Muscle layer of duodenum (tissue), 2 donors: Measurements from ENCODE around the gene RAB7B.

Experiments
- H3K27ac ChIP-seq: one replicate; pipeline ENCODE4 v1.7.0; 2013; ENCODE audit warnings: mild to moderate bottlenecking, low read length
- H3K27me3 ChIP-seq: one replicate; pipeline ENCODE4 v1.7.0; 2013; ENCODE audit warnings: low read depth, mild to moderate bottlenecking, control low read depth, low read length
- H3K36me3 ChIP-seq, 2 donors: one replicate each; pipeline ENCODE4 v1.7.0; 2013; ENCODE audit warnings: low read length in 2 of 2, control low read depth in 1 of 2, mild to moderate bottlenecking in 1 of 2; ENCODE audit not compliant: insufficient read depth in 2 of 2, control insufficient read depth in 1 of 2
- H3K4me1 ChIP-seq, 2 donors: one replicate each; pipeline ENCODE4 v1.7.0; 2013; ENCODE audit warnings: low read length in 2 of 2, mild to moderate bottlenecking in 2 of 2, control low read depth in 1 of 2, moderate library complexity in 1 of 2; ENCODE audit not compliant: insufficient read depth in 2 of 2, control insufficient read depth in 1 of 2
- H3K4me3 ChIP-seq, 2 donors: one replicate each; pipeline ENCODE4 v1.7.0; 2013; ENCODE audit warnings: low read length in 2 of 2, low read depth in 1 of 2, mild to moderate bottlenecking in 1 of 2
- H3K9me3 ChIP-seq, 2 donors: one replicate each; pipeline ENCODE4 v1.7.0; 2013; ENCODE audit warnings: low read length in 2 of 2, control low read depth in 1 of 2, mild to moderate bottlenecking in 1 of 2; ENCODE audit not compliant: control insufficient read depth in 1 of 2
- donor health status: healthy.

Gene RAB7B

DNA sequence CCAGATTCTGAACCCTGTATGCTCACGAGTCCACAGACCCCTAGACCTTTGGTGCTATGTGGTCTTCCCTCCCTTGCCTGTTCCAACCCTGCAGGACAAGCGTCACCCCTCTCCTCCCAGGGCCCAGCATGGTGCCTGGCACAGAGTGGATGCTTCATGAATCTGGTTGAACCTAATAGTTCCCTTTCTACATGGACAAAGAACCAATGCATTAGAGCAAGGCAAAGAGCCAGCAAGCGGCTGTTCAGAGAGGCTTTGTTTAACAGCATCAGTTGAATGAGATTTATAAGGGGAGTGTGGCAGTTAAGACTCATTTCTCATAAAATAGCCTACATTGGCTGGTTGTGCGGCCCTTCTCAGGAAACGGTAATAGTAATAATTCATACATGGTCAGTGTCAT lies 74.9 kb downstream of the RAB7B start:
- no peaks in the 10 kb centered on the region for H3K27me3 ChIP-seq
- H3K4me1 ChIP-seq, result no peaks in the 10 kb centered on the region

DNA sequence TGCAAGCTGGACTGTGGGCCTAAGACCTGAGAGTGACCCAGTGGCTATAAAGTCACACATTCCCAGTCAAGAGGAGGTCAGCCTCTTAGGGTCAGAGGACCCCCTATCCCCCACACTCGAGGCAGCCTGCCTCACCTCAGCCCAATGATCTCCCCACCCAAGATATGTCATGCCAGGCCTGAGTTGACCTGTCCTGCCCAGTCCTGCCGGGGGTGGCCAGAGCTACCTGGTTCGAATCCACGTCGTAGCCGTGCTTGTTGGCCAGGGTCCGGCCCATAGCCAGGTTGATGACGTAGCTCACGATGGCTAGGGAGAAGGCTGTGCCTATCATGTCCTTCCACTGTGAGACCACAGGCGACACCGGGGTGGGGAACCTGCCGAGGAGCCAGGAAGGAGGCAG lies 75.5 kb downstream of the RAB7B start:
- Histone ChIP-seq H3K36me3 (no peaks in the 10 kb centered on the region), H3K27ac (no peak overlapping the region), H3K27me3 (no peaks in the 10 kb centered on the region), H3K9me3 (no peaks in the 10 kb centered on the region), H3K4me3 (no peak overlapping the region), H3K4me1 (no peaks in the 10 kb centered on the region)

More for the DNA sequence above, 74.9 kb downstream of the RAB7B start:
- no peaks in the 10 kb centered on the region for H3K9me3 ChIP-seq
- no peaks in the 10 kb centered on the region for H3K36me3 ChIP-seq
- no peak overlapping the region for H3K27ac ChIP-seq
- no peak overlapping the region for H3K4me3 ChIP-seq

DNA sequence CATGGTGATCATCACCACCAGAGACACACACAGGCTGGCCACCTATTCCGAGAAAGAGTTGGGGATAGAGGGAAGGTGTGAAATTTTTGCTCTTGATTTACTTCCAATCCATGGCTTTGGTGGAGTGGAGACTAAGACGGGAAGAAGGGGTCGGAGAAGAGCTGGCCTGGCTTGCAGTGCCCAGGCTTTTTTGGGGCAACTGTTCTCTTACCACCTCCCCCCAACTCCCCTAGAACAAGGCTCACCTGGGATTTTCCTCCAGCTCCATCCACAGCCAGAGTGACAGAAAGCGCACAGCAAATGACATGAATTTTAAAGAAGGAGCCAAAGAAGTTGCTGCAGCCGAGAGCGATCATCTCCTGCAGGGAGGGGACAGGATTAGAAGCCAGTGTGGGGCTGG lies 75.9 kb downstream of the RAB7B start:
- Histone ChIP-seq H3K36me3 (no peaks in the 10 kb centered on the region), H3K4me3 (no peak overlapping the region), H3K9me3 (no peaks in the 10 kb centered on the region), H3K27me3 (no peaks in the 10 kb centered on the region), H3K27ac (no peak overlapping the region), H3K4me1 (no peaks in the 10 kb centered on the region)
